Fibroblast of peridontal ligament (primary cell): ENCODE measurements around the gene ZBTB21.

ENCODE experiments used
- DNase-seq: peaks from one replicate; pipeline ENCODE4 v3.0.0-alpha.2; 2010; ENCODE audit errors: extremely low read depth

Gene ZBTB21

GRCh38 chr21:41992576-41992975 lies 17.6 kb downstream of the ZBTB21 start:
- DNase-seq: no peak

- DNase-seq: no peak
Measured at GRCh38 chr21:41991659-41992058, 18.5 kb downstream of the ZBTB21 start.

- DNase-seq: no peak
Measured at GRCh38 chr21:41989698-41990097, 20.5 kb downstream of the ZBTB21 start.

- DNase-seq: no peak
Measured at GRCh38 chr21:41987310-41987709, 22.9 kb downstream of the ZBTB21 start.

- no peak for DNase-seq
Measured at GRCh38 chr21:41985662-41986416, 24.3 kb downstream of the ZBTB21 start.

GRCh38 chr21:41983229-41983628 lies 26.9 kb downstream of the ZBTB21 start:
- no peak for DNase-seq

- DNase-seq: no peak
Measured at GRCh38 chr21:41980561-41980960, 29.6 kb downstream of the ZBTB21 start.

- DNase-seq: no peak
Measured at GRCh38 chr21:41979751-41980369, 30.3 kb downstream of the ZBTB21 start.

GRCh38 chr21:41979335-41979734 lies 30.8 kb downstream of the ZBTB21 start:
- DNase-seq: no peak

- DNase-seq: no peak
Measured at GRCh38 chr21:41977034-41977950, 32.9 kb downstream of the ZBTB21 start.

GRCh38 chr21:41976611-41977010 lies 33.5 kb downstream of the ZBTB21 start:
- no peak for DNase-seq

GRCh38 chr21:41975391-41976272 lies 34.5 kb downstream of the ZBTB21 start:
- no peak for DNase-seq

GRCh38 chr21:41974752-41975053 lies 35.5 kb downstream of the ZBTB21 start:
- DNase-seq: no peak

GRCh38 chr21:41973861-41974751 lies 36.1 kb downstream of the ZBTB21 start:
- no peak for DNase-seq

- no peak for DNase-seq
Measured at GRCh38 chr21:41973427-41973831, 36.7 kb downstream of the ZBTB21 start.

- no peak for DNase-seq
Measured at GRCh38 chr21:41972511-41973205, 37.5 kb downstream of the ZBTB21 start.

GRCh38 chr21:41971891-41972290 lies 38.3 kb downstream of the ZBTB21 start:
- no peak for DNase-seq

- no peak for DNase-seq
Measured at GRCh38 chr21:41970751-41971653, 39.2 kb downstream of the ZBTB21 start.

GRCh38 chr21:41970106-41970391 lies 40.1 kb downstream of the ZBTB21 start:
- no peak for DNase-seq
